ENCODE results near the gene MYO15A.

Gene MYO15A

DNA sequence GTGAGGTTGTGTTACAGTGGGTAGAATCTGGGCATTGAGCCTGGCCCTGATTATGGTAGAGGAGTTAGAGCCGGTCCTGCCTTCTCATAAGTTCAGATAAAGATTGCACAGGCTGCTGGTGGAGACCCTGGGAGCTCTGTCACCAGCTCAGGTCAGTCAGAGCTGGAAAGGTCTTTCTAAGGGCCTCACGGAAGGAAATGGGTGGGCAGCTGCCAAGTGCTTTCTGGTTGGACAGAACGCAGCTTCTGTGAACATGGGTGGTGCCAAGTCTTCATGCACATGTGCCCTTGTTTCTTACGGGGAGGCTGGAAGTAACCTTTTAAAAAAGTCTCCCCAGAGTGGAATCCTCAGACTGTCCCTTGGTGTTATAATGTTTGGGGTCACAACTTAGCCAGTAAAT lies 90.0 kb downstream of the MYO15A start:
- Mint-ChIP-seq H3K9me3 (no peaks in the 10 kb centered on the region), H3K27me3 (ENCODE audit: low read depth) (no peaks in the 10 kb centered on the region), H3K27ac (no peak overlapping the region), H3K4me3 (no peak overlapping the region), H3K36me3 (ENCODE audit: low read depth) (peaks cover 61% of the 10 kb centered on the region), H3K4me1 (peaks cover 4% of the 10 kb centered on the region)
- TF ChIP-seq, protein P1, sequence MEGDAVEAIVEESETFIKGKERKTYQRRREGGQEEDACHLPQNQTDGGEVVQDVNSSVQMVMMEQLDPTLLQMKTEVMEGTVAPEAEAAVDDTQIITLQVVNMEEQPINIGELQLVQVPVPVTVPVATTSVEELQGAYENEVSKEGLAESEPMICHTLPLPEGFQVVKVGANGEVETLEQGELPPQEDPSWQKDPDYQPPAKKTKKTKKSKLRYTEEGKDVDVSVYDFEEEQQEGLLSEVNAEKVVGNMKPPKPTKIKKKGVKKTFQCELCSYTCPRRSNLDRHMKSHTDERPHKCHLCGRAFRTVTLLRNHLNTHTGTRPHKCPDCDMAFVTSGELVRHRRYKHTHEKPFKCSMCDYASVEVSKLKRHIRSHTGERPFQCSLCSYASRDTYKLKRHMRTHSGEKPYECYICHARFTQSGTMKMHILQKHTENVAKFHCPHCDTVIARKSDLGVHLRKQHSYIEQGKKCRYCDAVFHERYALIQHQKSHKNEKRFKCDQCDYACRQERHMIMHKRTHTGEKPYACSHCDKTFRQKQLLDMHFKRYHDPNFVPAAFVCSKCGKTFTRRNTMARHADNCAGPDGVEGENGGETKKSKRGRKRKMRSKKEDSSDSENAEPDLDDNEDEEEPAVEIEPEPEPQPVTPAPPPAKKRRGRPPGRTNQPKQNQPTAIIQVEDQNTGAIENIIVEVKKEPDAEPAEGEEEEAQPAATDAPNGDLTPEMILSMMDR (IDR thresholded peaks at IDR 0.05; ENCODE audit: unreplicated experiment in 3 of 3), result no peak

- no peaks in the 10 kb centered on the region for H3K27me3 Mint-ChIP-seq (ENCODE audit: low read depth)
- H3K4me1 Mint-ChIP-seq, result peaks cover 4% of the 10 kb centered on the region
- H3K27ac Mint-ChIP-seq, result no peak overlapping the region
- peaks cover 46% of the 10 kb centered on the region for H3K36me3 Mint-ChIP-seq (ENCODE audit: low read depth)
- no peaks in the 10 kb centered on the region for H3K9me3 Mint-ChIP-seq
- TF ChIP-seq, protein P1 (IDR thresholded peaks at IDR 0.05; ENCODE audit: unreplicated experiment in 3 of 3), result no peak
- H3K4me3 Mint-ChIP-seq, result no peak overlapping the region
Measured at GRCh38 chr17:18201108-18201507, 92.6 kb downstream of the MYO15A start.

- peaks cover 37% of the 10 kb centered on the region for H3K36me3 Mint-ChIP-seq (ENCODE audit: low read depth)
- H3K4me3 Mint-ChIP-seq, result no peak overlapping the region
- no peaks in the 10 kb centered on the region for H3K27me3 Mint-ChIP-seq (ENCODE audit: low read depth)
- no peak overlapping the region for H3K27ac Mint-ChIP-seq
- H3K4me1 Mint-ChIP-seq, result no peaks in the 10 kb centered on the region
- TF ChIP-seq, protein P1 (IDR thresholded peaks at IDR 0.05; ENCODE audit: unreplicated experiment in 3 of 3), result no peak
- no peaks in the 10 kb centered on the region for H3K9me3 Mint-ChIP-seq
Measured at GRCh38 chr17:18203308-18203707, 94.8 kb downstream of the MYO15A start.

- H3K4me1 Mint-ChIP-seq, result no peaks in the 10 kb centered on the region
- no peak overlapping the region for H3K27ac Mint-ChIP-seq
- H3K36me3 Mint-ChIP-seq (ENCODE audit: low read depth), result peaks cover 48% of the 10 kb centered on the region
- no peak overlapping the region for H3K4me3 Mint-ChIP-seq
- no peaks in the 10 kb centered on the region for H3K27me3 Mint-ChIP-seq (ENCODE audit: low read depth)
- TF ChIP-seq, protein P1 (IDR thresholded peaks at IDR 0.05; ENCODE audit: unreplicated experiment in 3 of 3), result no peak
- no peaks in the 10 kb centered on the region for H3K9me3 Mint-ChIP-seq
Measured at GRCh38 chr17:18205861-18206260, 97.3 kb downstream of the MYO15A start.

- H3K27ac Mint-ChIP-seq, result no peak overlapping the region
- H3K36me3 Mint-ChIP-seq (ENCODE audit: low read depth), result peaks cover 45% of the 10 kb centered on the region
- H3K4me1 Mint-ChIP-seq, result no peaks in the 10 kb centered on the region
- no peaks in the 10 kb centered on the region for H3K27me3 Mint-ChIP-seq (ENCODE audit: low read depth)
- TF ChIP-seq, protein P1 (IDR thresholded peaks at IDR 0.05; ENCODE audit: unreplicated experiment in 3 of 3), result no peak
- H3K9me3 Mint-ChIP-seq, result no peaks in the 10 kb centered on the region
- no peak overlapping the region for H3K4me3 Mint-ChIP-seq
Measured at GRCh38 chr17:18206962-18207361, 98.4 kb downstream of the MYO15A start.

- H3K4me3 Mint-ChIP-seq, result no peak overlapping the region
- TF ChIP-seq, protein P1 (IDR thresholded peaks at IDR 0.05; ENCODE audit: unreplicated experiment in 3 of 3), result no peak
- no peaks in the 10 kb centered on the region for H3K27me3 Mint-ChIP-seq (ENCODE audit: low read depth)
- H3K27ac Mint-ChIP-seq, result no peak overlapping the region
- H3K4me1 Mint-ChIP-seq, result no peaks in the 10 kb centered on the region
- peaks cover 45% of the 10 kb centered on the region for H3K36me3 Mint-ChIP-seq (ENCODE audit: low read depth)
- no peaks in the 10 kb centered on the region for H3K9me3 Mint-ChIP-seq
Measured at GRCh38 chr17:18208092-18208491, 99.5 kb downstream of the MYO15A start.
